GM23248 (cell line): ENCODE data around the gene ANO4.

ENCODE experiments used
- EZH2 ChIP-seq: fragments of 200-600 bp; sonication (generic); IDR thresholded peaks from 2 replicates; pipeline ENCODE4 v1.6.1; 2018; ENCODE audit warnings: antibody characterized with exemption, mild to moderate bottlenecking; ENCODE audit not compliant: insufficient read depth, poor library complexity, severe bottlenecking
- EZH2phosphoT487 ChIP-seq: fragments of 200-600 bp; sonication (generic); IDR thresholded peaks from 2 replicates; pipeline ENCODE4 v1.6.1; 2018; ENCODE audit warnings: antibody characterized with exemption, moderate library complexity, mild to moderate bottlenecking, low read depth; ENCODE audit not compliant: insufficient read depth

- TF ChIP-seq EZH2phosphoT487: no peak
- no peak for TF ChIP-seq EZH2
Measured at GRCh38 chr12:101039848-101040531, 245.4 kb downstream of the ANO4 start.
